Dermis blood vessel endothelial cell (primary cell): Measurements from ENCODE around the gene TCHP. TPM values are rescaled to one million over a fixed set of nuclear protein-coding genes. Genes with fewer than 3 reads are reported as not detected.
"Not testable (repeated sequence)": the region's sequence is repeated elsewhere in the genome, so short reads cannot be mapped to it uniquely, and the experiment has no call there.

Experiments
- DNase-seq: peaks from one replicate; pipeline ENCODE4 v3.0.0; 2010
- total RNA-seq: library from RNA; depleted of rRNA; stranded (reverse); fragments of >200 nt; gene quantifications from 2 replicates; pipeline ENCODE4 v1.2.3, GENCODE V29; 2014

The TCHP gene
- total RNA-seq, 1 donor from 2014 or later, result 17.4 TPM

GRCh38 chr12:109879351-109880042 is 20.6 kb upstream of the TCHP start:
- DNase-seq, result peak; percentile 24

GRCh38 chr12:109880043-109880931 is 19.8 kb upstream of the TCHP start, which contains the start of gene GLTP:
Gene GLTP (minus strand): TSS chr12:109880541. CDS start chr12:109880374, 167 bp downstream.
- DNase-seq, result peak; percentile 87

DNA sequence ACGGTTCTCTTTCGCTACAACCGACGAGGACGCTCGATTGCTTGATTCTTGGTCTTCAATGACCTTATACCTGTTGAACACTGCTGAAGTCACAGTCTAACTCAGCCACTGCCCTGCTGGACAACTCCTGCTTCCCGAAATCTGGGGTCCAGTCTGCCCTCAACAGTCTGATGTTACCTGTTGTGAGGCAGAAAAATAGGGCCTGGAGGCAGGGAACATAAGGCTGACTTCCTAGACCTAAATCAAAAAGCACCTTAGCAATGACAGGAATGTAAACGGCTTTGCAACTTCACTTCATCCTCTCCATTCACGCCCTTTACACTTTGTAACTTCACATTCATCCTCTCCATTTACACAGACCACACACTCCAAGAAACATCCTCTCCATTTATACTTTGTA is 19.1 kb upstream of the TCHP start:
- peak; percentile 15 for DNase-seq

DNA sequence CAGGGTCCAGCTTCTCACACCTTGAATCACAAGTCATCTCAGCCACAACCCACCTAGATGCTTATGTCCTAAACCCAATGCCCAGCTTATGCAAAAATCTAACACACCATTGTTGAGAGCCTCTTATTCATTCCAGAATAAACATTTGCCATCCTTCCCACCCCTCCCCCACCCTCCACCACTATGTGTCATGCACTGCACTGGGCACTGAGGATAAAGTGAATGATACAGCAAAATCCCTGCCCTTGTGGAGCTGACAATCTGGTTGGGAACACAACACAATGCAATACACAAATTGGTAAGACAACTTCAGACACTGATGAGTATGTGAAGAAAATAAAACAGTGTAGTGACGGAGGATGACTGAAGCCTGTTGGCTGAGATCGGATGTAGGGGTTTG is 18.3 kb upstream of the TCHP start:
- no peak for DNase-seq

- DNase-seq, result no peak
Measured at GRCh38 chr12:109883461-109883860, 16.6 kb upstream of the TCHP start.

- no peak for DNase-seq
Measured at GRCh38 chr12:109885616-109886015, 14.5 kb upstream of the TCHP start.

- peak; percentile 77 for DNase-seq
Measured at GRCh38 chr12:109888179-109889020, 11.7 kb upstream of the TCHP start.

DNA sequence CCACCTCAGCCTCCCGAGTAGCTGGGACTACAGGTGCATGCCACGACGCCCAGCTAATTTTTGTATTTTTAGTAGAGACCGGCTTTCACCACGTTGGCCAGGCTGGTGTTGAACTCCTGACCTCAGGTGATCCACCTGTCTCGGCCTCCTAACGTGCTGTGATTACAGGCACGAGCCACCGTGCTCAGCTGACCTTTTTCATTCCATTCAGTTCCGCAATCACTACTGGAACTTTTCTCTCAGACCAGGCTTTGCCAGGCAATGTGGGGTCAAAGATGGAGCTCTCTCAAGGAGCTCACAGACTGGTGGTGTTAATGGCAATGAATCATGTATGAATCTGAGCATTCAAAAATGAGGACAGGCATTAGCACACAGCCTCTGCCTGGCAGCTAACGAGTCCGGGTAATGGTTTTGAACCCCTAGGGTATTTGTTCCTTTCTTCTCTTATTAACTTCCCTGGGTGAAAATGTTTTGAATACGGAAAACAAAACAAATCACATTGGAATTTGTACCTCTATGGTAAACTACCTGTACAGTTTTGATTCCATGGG is 9.4 kb upstream of the TCHP start:
- no peak for DNase-seq

DNA sequence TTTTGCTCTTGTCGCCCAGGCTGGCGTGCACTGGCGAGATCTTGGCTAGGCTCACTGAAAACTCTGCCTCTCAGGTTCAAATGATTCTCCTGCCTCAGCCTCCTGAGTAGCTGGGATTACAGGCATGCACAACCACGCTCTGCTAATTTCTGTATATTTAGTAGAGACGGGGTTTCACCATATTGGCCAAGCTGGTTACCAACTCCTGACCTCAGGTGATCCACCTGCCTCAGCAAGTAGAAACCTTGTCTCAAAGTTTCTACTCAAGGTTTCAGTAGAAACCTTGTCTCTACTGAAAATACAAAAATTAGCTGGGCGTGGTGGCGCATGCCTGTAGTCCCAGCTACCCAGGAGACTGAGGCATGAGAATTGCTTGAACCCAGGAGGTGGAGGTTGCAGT is 8.3 kb upstream of the TCHP start:
- DNase-seq, result not testable (repeated sequence)

DNA sequence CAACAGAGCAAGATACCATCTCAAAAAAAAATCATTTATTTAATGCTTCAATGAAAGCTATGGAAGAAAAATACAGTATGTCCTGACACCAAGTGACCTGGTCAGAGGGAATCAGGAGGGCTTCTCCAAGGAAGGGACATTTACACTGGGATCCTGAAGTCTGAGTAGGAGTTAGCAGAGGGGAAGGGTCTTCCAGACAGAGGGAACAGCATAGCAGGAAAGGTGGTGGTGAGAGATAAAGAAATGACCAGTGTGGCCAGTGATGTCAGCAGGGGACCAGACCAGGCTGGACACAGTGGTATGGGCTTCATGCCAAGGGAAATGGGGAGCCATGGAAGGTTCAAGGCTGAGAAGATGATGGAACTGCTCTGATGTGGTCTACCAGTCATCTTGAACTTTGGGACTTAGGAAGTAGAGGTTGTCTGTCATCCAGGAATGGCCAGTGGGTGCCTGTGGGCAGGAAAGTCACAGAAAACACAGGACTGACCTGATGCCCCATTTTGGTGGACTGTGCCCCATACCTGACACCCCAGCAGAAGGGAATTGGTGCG is 7.8 kb upstream of the TCHP start:
- DNase-seq, result no peak

GRCh38 chr12:109892748-109893147 is 7.3 kb upstream of the TCHP start:
- DNase-seq, result no peak

GRCh38 chr12:109893261-109893995 is 6.6 kb upstream of the TCHP start:
- no peak for DNase-seq

DNA sequence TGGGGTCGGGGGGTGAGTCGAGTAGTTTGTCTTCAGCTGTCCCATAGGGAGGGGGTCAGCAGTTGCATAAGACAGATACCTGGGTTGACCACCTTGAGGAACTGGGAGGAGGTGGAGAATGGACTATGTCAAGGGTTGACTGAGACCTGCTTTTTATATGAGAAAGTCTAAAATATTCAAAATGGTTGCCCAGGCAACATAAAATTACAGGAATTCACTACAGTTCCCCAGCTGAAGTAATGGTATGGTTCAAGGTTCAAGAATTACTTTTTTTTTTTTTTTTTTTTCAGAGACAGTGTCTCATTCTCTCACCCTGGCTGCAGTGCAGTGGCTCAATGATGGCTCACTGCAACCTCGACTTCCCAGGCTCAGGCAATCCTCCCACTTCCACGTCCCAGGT is 5.1 kb upstream of the TCHP start:
- DNase-seq, result no peak

DNA sequence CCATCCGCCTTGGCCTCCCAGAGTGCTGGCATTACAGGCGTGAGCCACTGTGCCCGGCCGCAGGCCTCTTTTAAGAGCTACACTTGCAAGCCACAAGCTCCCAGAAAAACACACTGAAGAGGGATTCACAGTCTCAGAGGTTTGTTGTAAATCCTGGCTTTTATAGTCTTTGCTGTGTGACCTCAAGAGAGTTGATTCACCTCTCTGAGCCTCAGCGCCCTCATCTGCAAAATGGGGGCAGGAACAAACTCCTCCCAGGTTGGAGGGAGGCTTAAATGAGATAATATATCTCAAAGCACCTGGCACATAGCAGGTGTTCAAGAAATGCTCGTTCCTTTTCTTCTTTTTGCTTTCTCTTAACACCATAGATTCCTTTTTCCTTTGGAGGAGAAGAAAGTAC is 3.9 kb upstream of the TCHP start:
- no peak for DNase-seq

- DNase-seq, result no peak
Measured at GRCh38 chr12:109897029-109897428, 3.0 kb upstream of the TCHP start.

GRCh38 chr12:109899345-109899744 is 729 bp upstream of the TCHP start:
- DNase-seq, result not testable (repeated sequence)

DNA sequence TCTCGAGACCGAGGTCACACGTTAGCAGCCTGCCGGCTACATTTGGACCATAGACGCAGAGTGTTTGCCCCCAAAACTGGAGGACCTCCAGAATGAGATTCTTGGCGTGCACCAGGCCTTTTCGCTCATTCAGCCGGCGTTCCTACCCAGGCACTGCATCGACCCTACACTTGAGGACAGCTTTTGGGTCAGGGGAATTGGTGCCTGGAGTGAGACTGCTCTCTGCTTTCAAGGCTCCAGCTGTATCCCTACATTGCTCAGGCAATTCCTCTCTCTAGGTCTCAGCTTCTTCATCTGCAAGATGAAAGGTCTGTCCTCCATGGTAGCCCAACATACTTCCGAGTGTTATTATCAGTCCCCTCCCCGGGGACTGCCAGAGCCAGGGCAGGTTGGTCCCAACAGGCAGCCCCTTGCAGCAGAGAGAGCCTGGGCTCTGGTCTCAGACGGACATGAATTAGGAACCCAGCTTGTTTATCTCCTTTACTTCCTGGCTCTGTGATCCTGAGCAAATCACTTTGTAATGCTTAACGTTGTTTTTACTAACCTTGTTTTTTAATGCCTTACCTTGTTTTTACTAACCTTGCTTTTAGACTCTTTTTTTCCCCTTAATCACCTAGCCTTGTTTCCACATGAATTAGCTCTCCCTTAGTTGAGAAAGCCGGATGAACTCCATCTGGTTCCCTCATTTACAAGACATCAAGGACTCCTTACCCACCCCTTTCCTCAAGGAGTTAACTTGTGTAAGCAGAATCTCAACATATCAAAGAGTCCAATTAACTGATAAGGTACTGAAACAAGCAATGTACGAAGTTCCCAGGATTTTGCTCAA is 892 bp downstream of the TCHP start:
- DNase-seq, result peak; percentile 12

- DNase-seq, result no peak
Measured at GRCh38 chr12:109902891-109903418, 2.9 kb downstream of the TCHP start.

- DNase-seq, result no peak
Measured at GRCh38 chr12:109905301-109905700, 5.2 kb downstream of the TCHP start.

DNA sequence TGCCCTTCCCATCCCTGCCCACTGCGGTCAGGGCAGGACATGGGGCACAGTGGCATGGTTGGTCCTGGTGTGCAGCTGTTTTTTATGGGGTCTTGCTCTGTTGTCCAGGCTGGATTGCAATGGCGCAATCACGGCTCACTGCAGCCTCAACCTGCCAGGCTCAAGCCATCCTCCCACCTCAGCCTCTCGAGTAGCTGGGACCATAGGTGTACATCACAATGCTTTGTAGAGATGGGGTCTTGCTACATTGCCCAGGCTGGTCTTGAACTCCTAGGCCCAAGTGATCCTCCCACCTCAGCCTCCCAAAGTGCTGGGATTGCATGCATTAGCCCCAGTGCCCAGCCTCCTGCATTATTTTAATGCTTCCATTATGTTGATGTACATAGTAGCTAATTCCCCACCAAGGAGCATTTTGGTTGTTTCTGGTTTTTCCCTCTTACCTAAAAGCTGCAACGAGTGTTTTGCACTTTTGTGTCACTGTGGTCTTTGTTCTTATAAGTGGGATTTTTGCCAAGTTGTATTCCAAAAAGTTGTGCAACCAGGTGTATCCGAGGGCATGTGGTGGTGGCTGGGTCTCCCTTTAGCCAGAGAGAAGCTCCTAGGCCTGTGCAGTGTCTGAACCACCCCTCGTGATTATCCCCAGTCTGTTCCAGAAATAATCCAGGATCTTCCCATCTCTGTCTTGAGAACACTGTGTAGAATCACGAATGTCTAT is 10.3 kb downstream of the TCHP start:
- DNase-seq, result no peak
